ENCODE data around the gene FAM174B.

The FAM174B gene

DNA sequence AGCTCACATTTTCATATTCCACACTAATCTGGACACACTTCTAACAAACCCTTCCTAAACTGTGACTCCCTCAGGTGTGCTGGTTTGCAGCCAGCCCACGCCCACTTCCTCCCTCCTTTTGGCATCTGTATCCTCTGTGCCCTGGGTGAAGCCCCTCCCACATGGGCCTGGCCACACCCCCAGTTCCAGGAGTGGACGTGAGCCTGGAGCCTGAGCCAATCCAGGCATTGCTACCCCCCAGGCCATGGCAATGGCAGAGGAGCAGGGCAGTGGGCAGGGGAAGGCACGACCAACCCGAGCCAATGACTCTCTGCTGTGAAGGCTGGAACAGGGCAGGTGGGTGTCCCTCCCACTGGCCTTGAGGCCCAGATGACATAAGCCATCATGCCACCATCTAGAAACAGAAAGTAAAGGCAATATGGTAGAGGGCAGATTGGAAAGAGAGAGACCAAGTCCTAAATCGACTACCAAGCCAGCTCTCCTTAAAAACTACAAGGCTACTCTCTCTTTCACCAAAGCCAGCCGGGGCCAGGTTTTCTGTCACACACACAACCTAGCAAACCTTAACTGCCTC lies 18.6 kb downstream of the FAM174B start:
- no peak overlapping the region for H3K27ac ChIP-seq (replicated peaks)
- TF ChIP-seq, protein P1, sequence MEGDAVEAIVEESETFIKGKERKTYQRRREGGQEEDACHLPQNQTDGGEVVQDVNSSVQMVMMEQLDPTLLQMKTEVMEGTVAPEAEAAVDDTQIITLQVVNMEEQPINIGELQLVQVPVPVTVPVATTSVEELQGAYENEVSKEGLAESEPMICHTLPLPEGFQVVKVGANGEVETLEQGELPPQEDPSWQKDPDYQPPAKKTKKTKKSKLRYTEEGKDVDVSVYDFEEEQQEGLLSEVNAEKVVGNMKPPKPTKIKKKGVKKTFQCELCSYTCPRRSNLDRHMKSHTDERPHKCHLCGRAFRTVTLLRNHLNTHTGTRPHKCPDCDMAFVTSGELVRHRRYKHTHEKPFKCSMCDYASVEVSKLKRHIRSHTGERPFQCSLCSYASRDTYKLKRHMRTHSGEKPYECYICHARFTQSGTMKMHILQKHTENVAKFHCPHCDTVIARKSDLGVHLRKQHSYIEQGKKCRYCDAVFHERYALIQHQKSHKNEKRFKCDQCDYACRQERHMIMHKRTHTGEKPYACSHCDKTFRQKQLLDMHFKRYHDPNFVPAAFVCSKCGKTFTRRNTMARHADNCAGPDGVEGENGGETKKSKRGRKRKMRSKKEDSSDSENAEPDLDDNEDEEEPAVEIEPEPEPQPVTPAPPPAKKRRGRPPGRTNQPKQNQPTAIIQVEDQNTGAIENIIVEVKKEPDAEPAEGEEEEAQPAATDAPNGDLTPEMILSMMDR (IDR thresholded peaks at IDR 0.05; ENCODE audit: insufficient read depth, low read length), result no peak
- no peak for TF ChIP-seq GABPA (IDR thresholded peaks at IDR 0.05; ENCODE audit: low read depth)
- TF ChIP-seq SPI1 (IDR thresholded peaks at IDR 0.05; ENCODE audit: borderline replicate concordance, low read depth), result no peak
- TF ChIP-seq POLR2AphosphoS5 (IDR thresholded peaks at IDR 0.05; ENCODE audit: low read depth), result no peak
- TF ChIP-seq, protein P2, sequence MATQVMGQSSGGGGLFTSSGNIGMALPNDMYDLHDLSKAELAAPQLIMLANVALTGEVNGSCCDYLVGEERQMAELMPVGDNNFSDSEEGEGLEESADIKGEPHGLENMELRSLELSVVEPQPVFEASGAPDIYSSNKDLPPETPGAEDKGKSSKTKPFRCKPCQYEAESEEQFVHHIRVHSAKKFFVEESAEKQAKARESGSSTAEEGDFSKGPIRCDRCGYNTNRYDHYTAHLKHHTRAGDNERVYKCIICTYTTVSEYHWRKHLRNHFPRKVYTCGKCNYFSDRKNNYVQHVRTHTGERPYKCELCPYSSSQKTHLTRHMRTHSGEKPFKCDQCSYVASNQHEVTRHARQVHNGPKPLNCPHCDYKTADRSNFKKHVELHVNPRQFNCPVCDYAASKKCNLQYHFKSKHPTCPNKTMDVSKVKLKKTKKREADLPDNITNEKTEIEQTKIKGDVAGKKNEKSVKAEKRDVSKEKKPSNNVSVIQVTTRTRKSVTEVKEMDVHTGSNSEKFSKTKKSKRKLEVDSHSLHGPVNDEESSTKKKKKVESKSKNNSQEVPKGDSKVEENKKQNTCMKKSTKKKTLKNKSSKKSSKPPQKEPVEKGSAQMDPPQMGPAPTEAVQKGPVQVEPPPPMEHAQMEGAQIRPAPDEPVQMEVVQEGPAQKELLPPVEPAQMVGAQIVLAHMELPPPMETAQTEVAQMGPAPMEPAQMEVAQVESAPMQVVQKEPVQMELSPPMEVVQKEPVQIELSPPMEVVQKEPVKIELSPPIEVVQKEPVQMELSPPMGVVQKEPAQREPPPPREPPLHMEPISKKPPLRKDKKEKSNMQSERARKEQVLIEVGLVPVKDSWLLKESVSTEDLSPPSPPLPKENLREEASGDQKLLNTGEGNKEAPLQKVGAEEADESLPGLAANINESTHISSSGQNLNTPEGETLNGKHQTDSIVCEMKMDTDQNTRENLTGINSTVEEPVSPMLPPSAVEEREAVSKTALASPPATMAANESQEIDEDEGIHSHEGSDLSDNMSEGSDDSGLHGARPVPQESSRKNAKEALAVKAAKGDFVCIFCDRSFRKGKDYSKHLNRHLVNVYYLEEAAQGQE (IDR thresholded peaks at IDR 0.05; ENCODE audit: insufficient replicate concordance, low read depth), result no peak
- DNase-seq (ENCODE audit: low read depth in 1 of 2, low spot score in 1 of 2), result no peak
- H3K27me3 ChIP-seq (ENCODE audit: insufficient read depth, poor library complexity, severe bottlenecking), result no peaks in the 10 kb centered on the region
- H3K4me3 ChIP-seq (replicated peaks; ENCODE audit: insufficient read depth, low read length), result no peak overlapping the region

DNA sequence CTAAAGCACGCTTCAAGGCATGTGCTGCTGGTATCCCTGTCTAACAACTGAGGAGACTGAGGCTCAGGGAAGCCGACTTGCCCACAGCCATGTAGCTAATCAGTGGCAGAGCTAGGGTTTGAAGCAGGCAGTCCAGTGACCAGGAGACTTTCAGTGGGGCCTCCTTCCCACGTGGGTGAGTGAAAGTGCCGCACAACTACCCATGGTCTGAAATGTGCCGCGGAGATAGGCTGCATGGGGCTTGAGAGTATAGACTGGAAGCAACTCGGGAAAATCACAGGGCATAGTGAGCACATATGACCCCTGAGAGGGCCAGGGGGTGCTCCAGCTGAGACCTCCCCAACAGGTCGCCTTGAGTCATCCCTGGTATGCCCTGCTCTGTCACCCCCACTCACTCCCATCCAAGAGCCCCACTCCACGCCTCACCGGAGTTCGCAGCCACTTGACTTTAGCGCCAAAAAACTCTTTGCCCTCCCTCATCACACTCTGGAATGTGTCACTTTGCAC lies 19.1 kb downstream of the FAM174B start:
- DNase-seq (ENCODE audit: low read depth in 1 of 2, low spot score in 1 of 2), result no peak
- Histone ChIP-seq H3K4me3 (replicated peaks; ENCODE audit: insufficient read depth, low read length) (no peak overlapping the region), H3K27me3 (ENCODE audit: insufficient read depth, poor library complexity, severe bottlenecking) (no peaks in the 10 kb centered on the region), H3K27ac (replicated peaks) (no peak overlapping the region)
- TF ChIP-seq POLR2AphosphoS5 (IDR thresholded peaks at IDR 0.05; ENCODE audit: low read depth) (no peak), SPI1 (IDR thresholded peaks at IDR 0.05; ENCODE audit: borderline replicate concordance, low read depth) (no peak), GABPA (IDR thresholded peaks at IDR 0.05; ENCODE audit: low read depth) (no peak)
- TF ChIP-seq, protein P2 (IDR thresholded peaks at IDR 0.05; ENCODE audit: insufficient replicate concordance, low read depth), result no peak
- TF ChIP-seq, protein P1 (IDR thresholded peaks at IDR 0.05; ENCODE audit: insufficient read depth, low read length), result no peak

DNA sequence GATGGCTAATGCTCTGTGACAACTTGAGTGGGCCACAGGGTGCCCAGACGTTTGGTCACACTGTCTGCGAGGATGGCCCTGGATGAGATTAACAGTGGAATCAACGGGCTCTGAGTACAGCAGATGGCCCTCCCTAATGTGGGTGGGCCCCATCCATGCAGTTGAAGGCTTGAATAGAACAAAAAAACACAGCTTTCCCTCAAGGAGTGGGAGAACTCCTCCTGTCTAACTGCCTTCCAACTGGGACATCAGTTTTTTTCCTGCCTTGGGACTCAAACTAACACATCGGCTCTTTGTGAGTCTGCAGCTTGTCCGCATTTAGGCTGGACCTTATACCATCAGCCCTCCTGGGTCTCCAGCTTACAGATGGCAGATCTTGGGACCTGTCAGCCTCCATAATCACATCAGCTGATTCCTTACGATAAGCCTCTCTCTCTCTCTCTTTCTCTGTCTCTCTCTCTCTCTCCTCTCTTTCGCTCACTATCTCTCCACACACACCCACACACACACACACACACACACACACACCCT lies 20.8 kb downstream of the FAM174B start:
- no peak for DNase-seq (ENCODE audit: low read depth in 1 of 2, low spot score in 1 of 2)
- no peak overlapping the region for H3K27ac ChIP-seq (replicated peaks)
- H3K27me3 ChIP-seq (ENCODE audit: insufficient read depth, poor library complexity, severe bottlenecking), result no peaks in the 10 kb centered on the region
- TF ChIP-seq SPI1 (IDR thresholded peaks at IDR 0.05; ENCODE audit: borderline replicate concordance, low read depth) (no peak), POLR2AphosphoS5 (IDR thresholded peaks at IDR 0.05; ENCODE audit: low read depth) (no peak), GABPA (IDR thresholded peaks at IDR 0.05; ENCODE audit: low read depth) (no peak)
- TF ChIP-seq, protein P2 (IDR thresholded peaks at IDR 0.05; ENCODE audit: insufficient replicate concordance, low read depth), result no peak
- TF ChIP-seq, protein P1 (IDR thresholded peaks at IDR 0.05; ENCODE audit: insufficient read depth, low read length), result no peak
- H3K4me3 ChIP-seq (replicated peaks; ENCODE audit: insufficient read depth, low read length), result no peak overlapping the region

All from HL-60 (cell line).